DOHH2 (cell line): Measurements from ENCODE around the gene DDR2.

Experiments
- H3F3A ChIP-seq: fragments of 200-600 bp; sonication (generic), shearing (Covaris generic); 2 replicates; pipeline ENCODE4 v1.6.0; 2016; ENCODE audit warnings: antibody characterized with exemption, mild to moderate bottlenecking; ENCODE audit not compliant: control insufficient read depth, insufficient read depth
- H3K27ac ChIP-seq: fragments of 200-600 bp; sonication (generic); 2 replicates; pipeline ENCODE4 v1.5.1; 2014; ENCODE audit warnings: low read depth, mild to moderate bottlenecking, low read length, moderate library complexity
- H3K27me3 ChIP-seq: fragments of 200-600 bp; sonication (generic); 2 replicates; pipeline ENCODE4 v1.6.1; 2014; ENCODE audit warnings: mild to moderate bottlenecking, low read length, mixed read lengths; ENCODE audit not compliant: control insufficient read depth
- H3K36me3 ChIP-seq: fragments of 200-600 bp; sonication (generic); 2 replicates; pipeline ENCODE4 v1.6.1; 2014; ENCODE audit warnings: mild to moderate bottlenecking, low read length, moderate library complexity, mixed read lengths; ENCODE audit not compliant: control insufficient read depth
- H3K4me1 ChIP-seq: fragments of 200-600 bp; sonication (generic); 2 replicates; pipeline ENCODE4 v1.6.1; 2014; ENCODE audit warnings: mild to moderate bottlenecking, low read length, mixed read lengths; ENCODE audit not compliant: control insufficient read depth
- H3K4me2 ChIP-seq: fragments of 200-600 bp; sonication (generic); 2 replicates; pipeline ENCODE4 v1.6.0; 2014; ENCODE audit warnings: mild to moderate bottlenecking, low read length, moderate library complexity
- H3K4me3 ChIP-seq: fragments of 200-600 bp; sonication (generic); 2 replicates; pipeline ENCODE4 v1.5.1; 2014; ENCODE audit warnings: mild to moderate bottlenecking, low read length, mixed read lengths
- H3K79me2 ChIP-seq: fragments of 200-600 bp; sonication (generic); 2 replicates; pipeline ENCODE4 v1.6.1; 2014; ENCODE audit warnings: mild to moderate bottlenecking, low read length, mixed read lengths; ENCODE audit not compliant: control insufficient read depth
- H3K9me2 ChIP-seq: fragments of 200-600 bp; sonication (generic); replicated peaks from 2 replicates; pipeline ENCODE4 v1.6.1; 2014; ENCODE audit warnings: mild to moderate bottlenecking, low read length, mixed read lengths; ENCODE audit not compliant: control insufficient read depth
- H3K9me3 ChIP-seq: fragments of 200-600 bp; sonication (generic); 2 replicates; pipeline ENCODE4 v1.6.1; 2014; ENCODE audit warnings: antibody characterized with exemption, low read length, mixed read lengths; ENCODE audit not compliant: control insufficient read depth, insufficient read depth
- H4K20me1 ChIP-seq: fragments of 200-600 bp; sonication (generic); 2 replicates; pipeline ENCODE4 v1.6.0; 2014; ENCODE audit warnings: low read depth, mild to moderate bottlenecking, antibody characterized with exemption, low read length, moderate library complexity; ENCODE audit not compliant: control insufficient read depth, insufficient read depth
- EZH2phosphoT487 ChIP-seq: fragments of 200-600 bp; sonication (generic); IDR thresholded peaks from 2 replicates; pipeline ENCODE4 v1.6.1; 2017; ENCODE audit warnings: borderline replicate concordance, mild to moderate bottlenecking, antibody characterized with exemption, low read length, moderate library complexity, mixed read lengths
- TF ChIP-seq, protein P1 (sequence below): fragments of 200-600 bp; sonication (generic); IDR thresholded peaks from one replicate; pipeline ENCODE4 v1.5.1; 2014; ENCODE audit warnings: antibody characterized with exemption, mild to moderate bottlenecking, low read depth, low read length; ENCODE audit not compliant: poor library complexity, severe bottlenecking

The DDR2 gene

GRCh38 chr1:162617513-162617912 is 14.8 kb upstream of the DDR2 start:
- no peak overlapping the region for H3K4me3 ChIP-seq
- no peak for TF ChIP-seq EZH2phosphoT487
- TF ChIP-seq, protein P1, sequence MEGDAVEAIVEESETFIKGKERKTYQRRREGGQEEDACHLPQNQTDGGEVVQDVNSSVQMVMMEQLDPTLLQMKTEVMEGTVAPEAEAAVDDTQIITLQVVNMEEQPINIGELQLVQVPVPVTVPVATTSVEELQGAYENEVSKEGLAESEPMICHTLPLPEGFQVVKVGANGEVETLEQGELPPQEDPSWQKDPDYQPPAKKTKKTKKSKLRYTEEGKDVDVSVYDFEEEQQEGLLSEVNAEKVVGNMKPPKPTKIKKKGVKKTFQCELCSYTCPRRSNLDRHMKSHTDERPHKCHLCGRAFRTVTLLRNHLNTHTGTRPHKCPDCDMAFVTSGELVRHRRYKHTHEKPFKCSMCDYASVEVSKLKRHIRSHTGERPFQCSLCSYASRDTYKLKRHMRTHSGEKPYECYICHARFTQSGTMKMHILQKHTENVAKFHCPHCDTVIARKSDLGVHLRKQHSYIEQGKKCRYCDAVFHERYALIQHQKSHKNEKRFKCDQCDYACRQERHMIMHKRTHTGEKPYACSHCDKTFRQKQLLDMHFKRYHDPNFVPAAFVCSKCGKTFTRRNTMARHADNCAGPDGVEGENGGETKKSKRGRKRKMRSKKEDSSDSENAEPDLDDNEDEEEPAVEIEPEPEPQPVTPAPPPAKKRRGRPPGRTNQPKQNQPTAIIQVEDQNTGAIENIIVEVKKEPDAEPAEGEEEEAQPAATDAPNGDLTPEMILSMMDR = no peak
- no peak overlapping the region for H3K27ac ChIP-seq
- no peaks in the 10 kb centered on the region for H4K20me1 ChIP-seq
- H3K79me2 ChIP-seq = no peaks in the 10 kb centered on the region
- H3K36me3 ChIP-seq = no peaks in the 10 kb centered on the region
- no peaks in the 10 kb centered on the region for H3K9me2 ChIP-seq
- H3K27me3 ChIP-seq = no peaks in the 10 kb centered on the region
- H3K4me1 ChIP-seq = no peaks in the 10 kb centered on the region
- no peaks in the 10 kb centered on the region for H3K9me3 ChIP-seq
- H3K4me2 ChIP-seq = no peak overlapping the region
- H3F3A ChIP-seq = no peaks in the 10 kb centered on the region

GRCh38 chr1:162619076-162619475 is 13.2 kb upstream of the DDR2 start:
- H3K27me3 ChIP-seq = no peaks in the 10 kb centered on the region
- no peaks in the 10 kb centered on the region for H3K36me3 ChIP-seq
- H3K4me3 ChIP-seq = no peak overlapping the region
- no peaks in the 10 kb centered on the region for H3K9me2 ChIP-seq
- H3K79me2 ChIP-seq = no peaks in the 10 kb centered on the region
- no peaks in the 10 kb centered on the region for H4K20me1 ChIP-seq
- H3K4me2 ChIP-seq = no peak overlapping the region
- H3K4me1 ChIP-seq = no peaks in the 10 kb centered on the region
- H3K9me3 ChIP-seq = no peaks in the 10 kb centered on the region
- H3F3A ChIP-seq = no peaks in the 10 kb centered on the region
- H3K27ac ChIP-seq = no peak overlapping the region
- TF ChIP-seq EZH2phosphoT487 = no peak
- TF ChIP-seq, protein P1 = no peak

GRCh38 chr1:162621256-162621655 is 11.0 kb upstream of the DDR2 start:
- no peak overlapping the region for H3K4me3 ChIP-seq
- H3F3A ChIP-seq = no peaks in the 10 kb centered on the region
- TF ChIP-seq, protein P1 = no peak
- no peak for TF ChIP-seq EZH2phosphoT487
- no peak overlapping the region for H3K4me2 ChIP-seq
- H3K9me3 ChIP-seq = no peaks in the 10 kb centered on the region
- no peaks in the 10 kb centered on the region for H3K79me2 ChIP-seq
- H3K4me1 ChIP-seq = no peaks in the 10 kb centered on the region
- 0 out of 2 replicates have a peak, but pooled peaks cover 5% of the 10 kb centered on the region for H3K27me3 ChIP-seq
- no peaks in the 10 kb centered on the region for H4K20me1 ChIP-seq
- no peak overlapping the region for H3K27ac ChIP-seq
- no peaks in the 10 kb centered on the region for H3K9me2 ChIP-seq
- no peaks in the 10 kb centered on the region for H3K36me3 ChIP-seq

DNA sequence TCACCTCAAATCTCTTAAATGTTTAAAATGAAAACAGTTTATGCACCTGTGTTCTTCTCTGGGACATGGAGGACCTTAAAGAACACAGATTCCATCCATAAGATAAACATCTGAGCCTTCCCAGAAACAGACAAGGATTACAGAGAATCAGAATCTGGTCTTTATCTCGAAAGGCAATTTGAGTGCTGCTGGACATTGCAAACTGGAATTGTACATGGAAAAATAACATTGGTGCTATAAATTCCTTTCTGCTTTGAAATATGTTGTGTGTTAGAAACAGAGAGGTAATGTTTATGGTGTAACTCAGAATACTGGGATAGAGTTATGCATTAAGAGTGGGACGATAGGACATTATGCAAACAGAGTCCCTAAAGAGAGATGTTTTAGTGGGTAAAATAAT is 6.6 kb upstream of the DDR2 start:
- Histone ChIP-seq H3K9me3 (no peaks in the 10 kb centered on the region), H3K27me3 (peaks cover 19% of the 10 kb centered on the region), H3K4me3 (no peak overlapping the region), H4K20me1 (no peaks in the 10 kb centered on the region), H3K27ac (no peak overlapping the region), H3K4me2 (no peak overlapping the region), H3K4me1 (no peaks in the 10 kb centered on the region), H3K79me2 (no peaks in the 10 kb centered on the region), H3K36me3 (no peaks in the 10 kb centered on the region), H3F3A (no peaks in the 10 kb centered on the region), H3K9me2 (no peaks in the 10 kb centered on the region)
- TF ChIP-seq EZH2phosphoT487 = no peak
- TF ChIP-seq, protein P1 = no peak
